HG03103 (cell line): Measurements from ENCODE around the gene SETD3.

ENCODE experiments used
- ATAC-seq: cut with Tn5 transposase; IDR thresholded peaks from one replicate; pipeline ENCODE4 v1.9.1; 2021; ENCODE audit warnings: low read depth; ENCODE audit not compliant: unreplicated experiment

The SETD3 gene

GRCh38 chr14:99402950-99403349, 77.7 kb downstream of the SETD3 start:
- no peak for ATAC-seq

GRCh38 chr14:99402285-99402648, 78.4 kb downstream of the SETD3 start:
- ATAC-seq: no peak

DNA sequence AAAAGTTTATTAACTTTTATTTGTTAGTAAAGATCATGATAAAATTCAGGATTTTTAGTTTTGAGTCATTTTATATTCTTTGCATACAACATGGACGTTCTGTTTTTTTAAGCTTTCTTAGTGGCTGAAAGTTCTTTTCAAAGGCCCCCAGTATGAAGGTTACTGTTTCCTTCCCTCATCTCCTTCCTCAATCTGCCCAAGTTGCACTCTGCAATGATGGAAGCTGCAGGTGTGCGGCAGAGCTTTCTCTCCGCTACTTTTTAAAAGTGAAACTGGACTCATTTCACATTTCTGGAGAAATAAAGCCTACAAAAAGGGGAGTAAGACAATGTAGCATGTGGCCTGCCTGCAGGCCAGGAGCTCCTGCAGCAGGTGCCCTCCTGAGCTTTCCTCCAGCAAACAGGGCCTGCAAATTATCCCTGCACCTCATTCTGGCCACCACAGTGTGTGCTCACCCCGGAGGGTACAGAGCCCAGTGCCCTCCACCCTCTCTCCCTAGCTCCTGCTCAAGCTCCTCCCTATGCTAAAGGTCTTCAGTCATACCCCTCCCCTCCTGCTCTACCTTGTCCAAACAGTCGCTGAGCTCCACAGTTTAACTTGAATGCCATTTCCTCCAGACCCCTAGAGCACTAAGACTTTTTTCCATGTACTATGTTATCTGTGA, 78.9 kb downstream of the SETD3 start:
- no peak for ATAC-seq

DNA sequence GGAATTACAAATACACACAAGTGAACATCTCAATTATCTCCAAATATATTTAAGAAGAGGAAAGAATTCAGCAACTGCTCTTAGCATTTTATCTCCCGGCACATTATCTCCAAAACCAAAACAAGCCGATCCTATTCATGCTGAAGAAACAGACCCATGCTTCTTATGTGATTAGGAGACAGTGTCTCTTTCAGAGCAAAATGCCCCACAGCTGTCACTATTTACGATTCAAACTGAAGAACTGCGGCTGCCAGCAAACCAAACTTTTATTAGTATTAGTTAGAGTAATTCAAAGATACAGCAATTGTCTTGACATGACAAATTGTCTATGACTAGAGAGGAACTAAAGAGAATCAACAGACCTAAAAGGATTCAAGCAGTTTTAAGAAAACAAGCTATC, 79.4 kb downstream of the SETD3 start:
- no peak for ATAC-seq

DNA sequence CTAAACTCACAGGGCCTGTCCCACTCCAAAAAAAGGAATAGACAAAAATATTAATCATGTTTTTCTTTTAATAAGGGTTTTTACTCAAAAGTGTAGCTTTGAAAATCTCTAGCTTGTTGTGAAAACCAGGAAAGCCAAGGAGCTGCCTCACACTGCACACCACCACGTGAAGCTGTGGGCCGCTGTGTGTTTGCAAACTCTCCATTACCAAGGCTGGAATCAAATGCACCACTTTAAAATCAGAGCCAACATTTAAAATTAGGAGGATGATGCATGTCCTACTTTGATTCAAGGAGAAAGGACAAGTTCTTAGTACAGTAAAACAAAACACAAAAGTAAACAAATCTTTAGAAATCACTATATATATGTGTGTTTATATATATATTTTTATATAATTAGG, 83.0 kb downstream of the SETD3 start:
- ATAC-seq: no peak

DNA sequence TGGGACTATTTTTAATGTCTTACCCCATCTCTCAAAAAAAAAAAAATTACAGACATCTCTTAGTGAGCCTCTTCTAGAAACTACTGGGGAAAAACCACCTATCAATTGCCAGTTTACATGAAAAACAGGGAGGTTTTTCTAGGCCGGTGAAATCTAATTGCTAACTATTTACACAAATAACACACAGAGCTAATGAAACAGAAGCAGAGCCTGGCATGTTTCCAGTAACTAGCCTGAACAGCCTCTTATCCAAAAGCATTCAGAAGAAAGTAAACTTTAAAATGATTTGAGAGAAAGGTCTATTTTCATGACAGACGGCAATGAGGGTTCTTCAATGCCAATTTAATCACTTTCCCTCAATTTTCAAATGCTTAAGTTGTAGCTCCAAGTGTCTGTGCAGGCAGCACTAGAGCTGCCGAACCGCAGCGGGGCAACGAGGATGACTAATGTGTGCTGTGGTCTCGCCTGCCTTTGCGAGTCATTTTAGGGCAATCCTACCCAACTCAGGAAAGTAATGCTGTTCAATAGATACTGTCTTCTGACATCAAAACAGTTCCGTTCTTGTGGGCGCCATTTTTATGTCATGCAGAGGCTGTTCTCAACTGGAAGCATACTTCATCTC, 84.6 kb downstream of the SETD3 start:
- ATAC-seq: no peak

GRCh38 chr14:99394602-99395156, 86.0 kb downstream of the SETD3 start:
- ATAC-seq: no peak

DNA sequence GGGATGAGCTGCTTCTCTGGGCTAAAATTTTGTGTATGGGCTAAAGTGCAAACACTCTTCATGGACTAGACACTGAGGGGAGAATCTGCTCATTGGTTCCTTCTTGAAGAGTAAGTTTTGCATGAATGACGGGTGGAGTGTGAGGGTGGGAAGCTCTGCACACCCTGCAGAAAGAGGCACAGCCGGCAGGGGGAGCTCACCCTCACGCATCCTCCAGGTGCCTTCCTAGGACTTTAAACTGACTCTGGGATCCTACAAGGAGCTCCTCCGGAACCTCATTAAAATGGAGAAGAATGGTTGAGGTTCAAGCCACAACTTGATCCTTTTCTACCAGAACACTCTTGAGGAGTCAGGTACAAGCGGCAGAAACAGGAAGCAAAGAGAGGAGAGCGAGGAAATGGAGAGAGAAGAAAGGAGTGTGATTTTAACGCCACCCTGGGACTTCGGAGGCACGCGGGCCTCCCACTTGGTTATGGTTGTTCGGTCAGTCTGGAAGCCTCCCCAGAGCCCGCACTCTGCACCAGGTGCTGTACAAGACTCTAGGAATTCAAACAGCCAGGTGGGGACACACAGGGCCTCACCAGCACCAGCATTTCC, 87.5 kb downstream of the SETD3 start:
- peak; percentile 71 for ATAC-seq

DNA sequence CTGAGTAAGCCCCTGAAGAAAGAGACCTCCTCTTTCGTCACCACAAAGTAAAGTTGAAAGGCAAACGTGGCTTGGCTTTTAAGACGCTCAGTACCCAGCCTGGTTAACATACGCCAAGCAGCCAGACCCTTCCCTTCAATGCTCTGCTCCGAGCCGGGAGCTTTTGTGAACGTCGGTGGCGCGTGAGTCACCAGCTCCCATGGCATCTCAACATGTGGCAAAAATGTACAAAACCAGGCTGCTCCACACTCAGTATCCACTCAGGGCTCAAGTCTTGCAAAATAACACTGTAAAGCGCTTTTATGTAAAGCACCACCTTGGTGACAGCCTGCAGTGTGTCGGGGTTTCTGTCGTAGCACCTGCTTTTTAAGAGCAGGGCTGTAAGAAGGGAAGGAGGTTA, 89.0 kb downstream of the SETD3 start:
- no peak for ATAC-seq

GRCh38 chr14:99389174-99389826, 91.4 kb downstream of the SETD3 start:
- ATAC-seq: no peak

DNA sequence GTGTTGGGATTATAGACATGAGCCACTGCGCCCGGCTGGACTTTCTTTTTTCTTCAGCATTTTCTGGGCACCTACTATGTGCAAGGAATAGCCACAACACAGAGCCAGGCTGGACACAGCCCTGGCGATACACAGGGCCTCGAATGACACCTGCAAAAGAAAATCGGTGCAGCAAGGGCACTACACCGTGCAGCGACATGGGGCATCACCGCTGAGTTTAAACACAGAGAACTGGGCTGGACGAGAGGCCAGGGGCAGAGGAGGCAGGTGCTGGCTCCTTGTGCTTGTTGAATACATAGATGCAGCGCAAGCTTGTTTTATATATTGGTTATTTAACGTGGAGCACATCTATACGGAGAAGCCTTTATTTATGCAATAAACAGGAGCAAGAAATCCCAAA, 92.4 kb downstream of the SETD3 start:
- no peak for ATAC-seq

DNA sequence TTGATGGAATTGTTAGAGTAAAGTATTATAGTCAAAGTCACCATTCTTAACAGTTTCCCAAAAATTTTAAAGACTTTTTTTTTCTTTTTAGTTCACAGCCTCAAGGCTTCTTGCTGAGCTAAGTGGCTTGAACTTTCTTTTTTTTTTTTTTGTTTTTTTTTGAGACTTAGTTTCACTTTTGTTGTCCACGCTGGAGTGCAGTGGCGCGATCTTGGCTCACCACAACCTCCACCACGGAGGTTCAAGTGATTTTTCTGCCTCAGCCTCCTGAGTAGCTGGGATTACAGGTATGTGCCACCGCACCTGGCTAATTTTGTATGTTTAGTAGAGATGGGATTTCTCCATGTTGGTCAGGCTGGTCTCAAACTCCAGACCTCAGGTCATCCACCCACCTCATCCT, 92.8 kb downstream of the SETD3 start:
- no peak for ATAC-seq

DNA sequence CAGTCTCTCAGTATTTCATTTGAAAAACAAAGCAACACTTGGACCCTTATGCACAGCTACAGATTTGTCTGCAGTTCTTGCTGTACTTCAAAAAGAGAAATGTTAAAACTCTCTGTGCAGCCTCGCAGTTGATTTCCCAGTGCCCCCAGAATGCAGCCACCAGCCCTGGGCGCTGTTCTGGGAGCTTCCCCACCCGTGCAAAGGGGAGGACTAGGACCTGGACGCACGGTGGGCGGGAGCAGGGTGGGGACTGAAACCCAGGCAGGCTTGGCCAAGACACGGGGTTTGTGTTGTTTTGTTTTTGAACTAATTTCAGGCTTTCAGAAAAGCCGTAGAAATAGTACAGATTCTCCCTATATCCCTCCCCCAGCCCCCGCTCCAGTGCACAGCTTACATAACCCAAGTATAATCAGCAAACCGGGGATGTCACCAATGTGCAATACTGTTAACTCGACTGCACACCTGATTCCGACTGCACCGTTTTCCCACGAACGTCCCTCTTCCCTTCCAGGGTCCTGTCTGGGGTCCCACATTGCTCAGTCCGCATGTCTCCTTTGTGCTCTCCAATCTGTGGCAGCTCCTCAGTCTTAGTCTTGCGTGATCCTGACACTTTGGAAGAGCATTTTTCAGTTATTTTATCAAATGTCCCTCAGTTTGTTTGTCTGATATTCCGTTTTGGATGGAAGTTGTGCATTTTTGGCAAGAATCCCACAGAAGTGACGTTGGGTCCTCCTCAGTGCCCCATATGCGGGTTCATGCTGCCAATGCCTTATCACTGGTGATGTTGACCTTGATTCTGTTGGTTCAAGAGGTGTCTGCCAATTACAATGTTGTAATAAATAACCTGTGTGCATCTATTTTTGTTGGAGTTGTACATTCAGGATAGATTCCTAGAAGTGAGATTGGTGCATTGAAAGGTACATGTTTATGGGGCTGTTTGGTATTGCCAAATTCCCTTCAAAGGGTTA, 95.9 kb downstream of the SETD3 start:
- ATAC-seq: no peak

DNA sequence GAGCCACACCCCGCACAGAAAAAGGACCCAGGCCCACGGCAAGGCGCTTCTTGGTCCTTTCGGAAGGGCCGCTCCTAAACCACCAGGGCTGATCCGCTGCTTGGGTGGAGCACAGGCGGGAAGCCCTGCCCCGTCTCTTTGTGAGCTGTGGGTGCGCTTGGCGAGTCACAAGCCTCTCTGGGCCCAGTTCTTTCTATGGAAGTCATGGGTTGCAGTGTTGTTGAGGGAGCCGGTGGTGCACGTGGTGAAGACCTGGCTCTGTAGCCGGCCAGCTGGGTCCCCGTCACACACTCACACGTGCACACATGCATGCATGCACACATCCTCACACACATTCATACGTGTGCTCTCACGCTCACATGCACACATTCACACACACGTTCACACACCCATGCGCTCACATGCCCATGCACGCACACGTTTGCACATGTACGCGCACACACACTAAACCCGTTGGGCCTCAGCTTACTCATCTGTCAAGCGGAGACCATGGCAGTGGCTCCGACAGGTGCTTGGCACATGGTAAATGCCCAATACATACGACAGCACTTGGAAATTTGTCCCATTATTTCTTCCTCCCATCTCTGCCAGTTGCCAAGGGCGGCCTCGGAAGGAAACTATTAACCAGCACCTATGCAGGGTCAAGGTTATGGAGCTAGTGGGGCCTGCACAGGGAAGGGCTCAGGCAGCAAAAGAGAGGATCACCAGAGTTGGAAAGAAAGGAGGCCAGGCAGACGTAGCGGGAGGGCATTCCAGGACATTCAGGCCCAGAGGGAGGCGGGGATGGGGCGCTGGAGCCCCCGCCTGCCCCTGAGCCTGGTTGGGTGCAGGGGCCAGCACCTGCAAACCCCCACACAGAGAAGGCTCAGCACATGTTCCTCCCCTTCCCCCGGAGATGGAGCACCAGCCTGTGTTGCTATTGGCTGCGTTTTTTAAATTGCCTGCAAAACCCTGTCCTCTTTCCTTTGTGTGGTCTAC, 96.9 kb downstream of the SETD3 start:
- no peak for ATAC-seq

DNA sequence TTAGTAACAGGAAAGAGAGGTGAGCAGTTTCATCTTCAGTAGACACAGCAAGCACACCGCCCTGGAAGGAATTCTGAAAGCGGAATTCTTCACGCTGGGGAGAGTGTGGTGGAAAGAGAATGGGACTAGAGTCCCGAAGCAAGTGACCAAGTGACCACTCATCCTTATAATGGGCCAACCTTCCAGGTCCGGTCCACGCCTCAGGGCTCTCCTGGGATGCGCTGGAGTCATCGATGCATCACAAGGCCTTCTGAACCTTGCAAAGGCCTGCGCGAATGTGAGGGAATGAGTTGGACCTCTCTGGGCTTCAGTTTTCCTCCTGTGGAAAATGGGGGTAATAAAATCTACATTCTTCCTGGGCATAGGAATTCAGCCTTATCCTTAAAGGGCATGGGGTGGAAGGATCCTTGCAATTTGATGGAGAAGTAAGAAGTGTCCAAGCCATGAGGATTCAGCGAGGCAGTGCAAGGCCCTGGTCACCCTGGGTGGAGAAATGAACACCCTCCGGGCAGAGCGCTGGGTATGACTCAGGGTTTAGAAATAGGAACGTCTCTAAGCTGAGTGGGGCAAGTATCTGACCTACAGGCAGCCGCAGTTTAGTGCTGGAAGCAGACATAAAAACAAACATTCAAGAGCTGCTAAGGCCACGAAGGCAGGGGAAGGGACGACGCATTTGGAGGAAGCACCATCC, 97.7 kb downstream of the SETD3 start:
- no peak for ATAC-seq

DNA sequence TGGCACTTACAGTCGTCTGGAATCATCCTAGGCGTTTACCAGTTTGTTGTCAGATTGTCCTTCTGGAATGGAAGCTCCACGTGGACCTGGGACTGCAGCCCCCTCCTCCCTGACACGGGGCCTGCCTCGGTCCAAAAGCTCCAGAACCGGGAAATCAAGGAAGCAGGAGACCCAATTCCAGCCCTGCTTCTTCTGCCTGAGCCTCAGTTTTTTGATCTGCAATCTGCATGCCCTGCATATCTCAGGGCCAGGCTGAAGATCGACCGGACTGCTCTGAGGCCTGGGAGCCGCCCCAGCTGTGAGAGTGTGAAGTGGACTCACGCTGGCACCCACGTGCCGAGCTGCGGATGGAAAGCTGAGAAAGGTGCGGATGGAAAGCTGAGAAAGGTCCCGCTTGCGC, 98.6 kb downstream of the SETD3 start:
- no peak for ATAC-seq

GRCh38 chr14:99381688-99382060, 99.0 kb downstream of the SETD3 start:
- no peak for ATAC-seq

DNA sequence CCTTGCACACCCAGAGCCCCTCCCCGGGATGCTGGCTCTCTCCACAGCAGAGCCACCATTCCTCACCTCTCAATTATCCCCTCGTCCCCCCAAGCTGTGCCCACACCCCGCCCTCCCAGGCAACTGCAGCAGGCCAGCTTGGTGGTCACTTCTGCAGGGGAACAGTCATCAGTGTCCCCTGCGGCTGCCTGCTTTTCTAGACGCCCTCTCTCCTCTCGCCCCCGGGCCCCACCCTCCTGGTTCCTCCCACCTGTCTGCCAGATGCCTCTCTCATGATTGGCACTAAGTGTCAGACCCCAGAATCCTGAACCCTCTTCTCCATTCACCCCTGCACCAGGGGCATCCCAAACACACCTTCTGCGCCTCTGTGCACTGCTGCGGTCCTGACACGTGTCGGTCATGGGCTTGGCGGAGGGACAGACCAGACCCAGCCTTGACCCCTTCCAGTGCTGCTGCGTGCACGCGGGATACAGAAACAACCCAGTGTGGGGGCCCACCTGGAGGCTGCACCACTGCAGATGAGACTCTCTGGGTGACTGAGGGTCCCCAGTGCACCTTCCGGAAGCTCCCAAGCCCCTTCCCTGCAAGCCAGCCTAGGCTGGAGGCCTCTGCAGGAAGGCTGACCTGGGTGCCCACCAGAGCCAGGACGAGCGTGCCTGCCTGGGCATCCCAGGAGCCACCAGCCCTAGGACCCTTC, 99.5 kb downstream of the SETD3 start:
- ATAC-seq: no peak
